SU-DHL-6 (cell line): Measurements from ENCODE around the gene ARCN1.

Source experiments
- H2AFZ ChIP-seq: fragments of 200-600 bp; sonication (generic); 2 replicates; pipeline ENCODE4 v1.6.1; 2014; ENCODE audit warnings: low read depth, mild to moderate bottlenecking, moderate library complexity, mixed read lengths, antibody characterized with exemption, low read length; ENCODE audit not compliant: severe bottlenecking
- H3F3A ChIP-seq: fragments of 200-600 bp; shearing (Covaris generic); 2 replicates; pipeline ENCODE4 v1.6.0; 2016; ENCODE audit warnings: antibody characterized with exemption, mild to moderate bottlenecking; ENCODE audit not compliant: insufficient read depth
- H3K27ac ChIP-seq: fragments of 200-600 bp; sonication (generic); 2 replicates; pipeline ENCODE4 v1.5.1; 2016; ENCODE audit warnings: low read depth, mild to moderate bottlenecking, low read length, moderate library complexity, mixed read lengths
- H3K27me3 ChIP-seq: fragments of 200-600 bp; sonication (generic), shearing (Covaris generic); 2 replicates; pipeline ENCODE4 v1.6.0; 2014; ENCODE audit warnings: mild to moderate bottlenecking, low read length
- H3K36me3 ChIP-seq: fragments of 200-600 bp; sonication (generic); 2 replicates; pipeline ENCODE4 v1.6.1; 2014; ENCODE audit warnings: mild to moderate bottlenecking, low read length, mixed read lengths
- H3K4me2 ChIP-seq: fragments of 300-600, 200-600 bp; shearing (Covaris generic), sonication (generic); 2 replicates; pipeline ENCODE4 v1.6.0; 2014; ENCODE audit warnings: low read length, low read depth, mild to moderate bottlenecking; ENCODE audit not compliant: poor library complexity, severe bottlenecking
- H3K4me3 ChIP-seq: fragments of 200-600 bp; sonication (generic); 2 replicates; pipeline ENCODE4 v1.5.1; 2014; ENCODE audit warnings: antibody characterized with exemption, low read length, mild to moderate bottlenecking, mixed read lengths; ENCODE audit not compliant: insufficient read depth, poor library complexity, severe bottlenecking
- H3K79me2 ChIP-seq: fragments of 200-600 bp; sonication (generic); 2 replicates; pipeline ENCODE4 v1.6.1; 2014; ENCODE audit warnings: mild to moderate bottlenecking, low read length, moderate library complexity; ENCODE audit not compliant: insufficient read depth
- H3K9ac ChIP-seq: fragments of 200-600 bp; sonication (generic); 2 replicates; pipeline ENCODE4 v1.7.0; 2014; ENCODE audit warnings: mild to moderate bottlenecking, low read length
- H3K9me2 ChIP-seq: fragments of 200-600 bp; sonication (generic); replicated peaks from 2 replicates; pipeline ENCODE4 v1.6.1; 2014; ENCODE audit warnings: low read length; ENCODE audit not compliant: insufficient read depth
- H3K9me3 ChIP-seq: fragments of 200-600 bp; sonication (generic); 2 replicates; pipeline ENCODE4 v1.6.1; 2014; ENCODE audit warnings: low read length, mixed read lengths; ENCODE audit not compliant: insufficient read depth
- H4K20me1 ChIP-seq: fragments of 200-600 bp; sonication (generic); 2 replicates; pipeline ENCODE4 v1.6.1; 2014; ENCODE audit warnings: low read depth, mild to moderate bottlenecking, antibody characterized with exemption, low read length, moderate library complexity, mixed read lengths
- CTCF ChIP-seq: fragments of 200-600 bp; sonication (generic); IDR thresholded peaks from one replicate; pipeline ENCODE4 v1.5.1; 2017; ENCODE audit warnings: antibody characterized with exemption, mild to moderate bottlenecking, low read length, moderate library complexity; ENCODE audit not compliant: insufficient read depth, poor library complexity, severe bottlenecking
- EZH2phosphoT487 ChIP-seq: fragments of 200-600 bp; sonication (generic), shearing (Covaris generic); conservative IDR thresholded peaks from 2 replicates; pipeline ENCODE4 v1.6.1; 2018; ENCODE audit warnings: mild to moderate bottlenecking, antibody characterized with exemption, low read length, moderate library complexity, mixed read lengths

The ARCN1 gene

GRCh38 chr11:118581057-118581456, 8.8 kb downstream of the ARCN1 start:
- no peaks in the 10 kb centered on the region for H3K9me3 ChIP-seq
- TF ChIP-seq EZH2phosphoT487 (no peak), CTCF (no peak)
- no peak overlapping the region for H3K9ac ChIP-seq
- H3K4me3 ChIP-seq, result no peak overlapping the region
- no peak overlapping the region for H3K27ac ChIP-seq
- H3K79me2 ChIP-seq, result peaks cover 54% of the 10 kb centered on the region
- peaks cover 24% of the 10 kb centered on the region for H3K36me3 ChIP-seq
- H3K9me2 ChIP-seq, result no peaks in the 10 kb centered on the region
- no peak overlapping the region for H3K4me2 ChIP-seq
- H4K20me1 ChIP-seq, result peaks cover 10% of the 10 kb centered on the region; the same call in 1 of the 2 replicates
- H3K27me3 ChIP-seq, result no peaks in the 10 kb centered on the region
- H2AFZ ChIP-seq, result no peak overlapping the region
- peaks cover 2% of the 10 kb centered on the region; the same call in 1 of the 2 replicates for H3F3A ChIP-seq

- TF ChIP-seq CTCF (no peak), EZH2phosphoT487 (no peak)
- Histone ChIP-seq H3K9me3 (no peaks in the 10 kb centered on the region), H3F3A (peaks cover 2% of the 10 kb centered on the region; the same call in 1 of the 2 replicates), H3K27ac (no peak overlapping the region), H3K27me3 (no peaks in the 10 kb centered on the region), H3K9me2 (no peaks in the 10 kb centered on the region), H4K20me1 (no peaks in the 10 kb centered on the region), H3K4me2 (no peak overlapping the region), H3K36me3 (peaks cover 45% of the 10 kb centered on the region), H3K9ac (no peak overlapping the region), H3K4me3 (no peak overlapping the region), H3K79me2 (no peaks in the 10 kb centered on the region), H2AFZ (no peak overlapping the region)
These were observed 15.7 kb downstream of the ARCN1 start for GRCh38 chr11:118587952-118588351.

GRCh38 chr11:118592616-118593367, 20.6 kb downstream of the ARCN1 start:
- H3K27ac ChIP-seq, result no peak overlapping the region
- no peak for TF ChIP-seq EZH2phosphoT487
- TF ChIP-seq CTCF, result no peak

More at GRCh38 chr11:118592616-118593367, 20.6 kb downstream of the ARCN1 start:
- H3K79me2 ChIP-seq, result no peaks in the 10 kb centered on the region
- no peaks in the 10 kb centered on the region for H4K20me1 ChIP-seq
- H3K27me3 ChIP-seq, result no peaks in the 10 kb centered on the region
- no peak overlapping the region for H2AFZ ChIP-seq
- H3K9me3 ChIP-seq, result no peaks in the 10 kb centered on the region
- no peaks in the 10 kb centered on the region; the same call in 1 of the 2 replicates for H3F3A ChIP-seq
- H3K36me3 ChIP-seq, result peaks cover 33% of the 10 kb centered on the region
- H3K9ac ChIP-seq, result no peak overlapping the region
- H3K4me3 ChIP-seq, result no peak overlapping the region
- H3K9me2 ChIP-seq, result no peaks in the 10 kb centered on the region
- H3K4me2 ChIP-seq, result no peak overlapping the region
